Measurements from ENCODE around the gene OR1N1. TPM values are rescaled to one million over a fixed set of nuclear protein-coding genes. Genes with fewer than 3 reads are reported as not detected.

The OR1N1 gene, protein sequence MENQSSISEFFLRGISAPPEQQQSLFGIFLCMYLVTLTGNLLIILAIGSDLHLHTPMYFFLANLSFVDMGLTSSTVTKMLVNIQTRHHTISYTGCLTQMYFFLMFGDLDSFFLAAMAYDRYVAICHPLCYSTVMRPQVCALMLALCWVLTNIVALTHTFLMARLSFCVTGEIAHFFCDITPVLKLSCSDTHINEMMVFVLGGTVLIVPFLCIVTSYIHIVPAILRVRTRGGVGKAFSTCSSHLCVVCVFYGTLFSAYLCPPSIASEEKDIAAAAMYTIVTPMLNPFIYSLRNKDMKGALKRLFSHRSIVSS
- not detected for total RNA-seq

DNA sequence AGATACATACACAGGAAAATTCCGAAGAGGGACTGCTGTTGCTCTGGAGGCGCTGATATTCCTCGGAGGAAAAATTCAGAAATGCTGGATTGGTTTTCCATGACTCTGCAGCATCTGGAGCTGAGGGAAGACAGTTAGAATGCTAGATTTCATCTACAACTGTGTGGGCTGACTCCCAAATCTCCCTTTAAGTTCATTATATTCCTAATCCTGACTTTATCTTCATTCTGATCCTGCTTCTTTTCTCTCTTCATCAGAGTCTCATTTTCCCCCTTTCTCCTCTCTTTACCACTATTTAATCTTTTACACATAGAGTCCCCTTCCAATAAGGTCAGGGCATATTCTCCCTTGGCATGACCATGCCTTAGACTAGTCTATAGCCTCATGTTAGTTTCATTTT lies at the start of gene OR1N1:
Gene OR1N1, minus strand, starts transcription at position 101 of the 400 bp plus-strand sequence. Its CDS starts 0 bp downstream, at position 101.
- H3K9me3 ChIP-seq, result no peaks in the 10 kb centered on the region
- H3K36me3 ChIP-seq, result no peaks in the 10 kb centered on the region
- H3K27ac ChIP-seq, result no peak within 1 kb of the TSS
- TF ChIP-seq, protein P1, sequence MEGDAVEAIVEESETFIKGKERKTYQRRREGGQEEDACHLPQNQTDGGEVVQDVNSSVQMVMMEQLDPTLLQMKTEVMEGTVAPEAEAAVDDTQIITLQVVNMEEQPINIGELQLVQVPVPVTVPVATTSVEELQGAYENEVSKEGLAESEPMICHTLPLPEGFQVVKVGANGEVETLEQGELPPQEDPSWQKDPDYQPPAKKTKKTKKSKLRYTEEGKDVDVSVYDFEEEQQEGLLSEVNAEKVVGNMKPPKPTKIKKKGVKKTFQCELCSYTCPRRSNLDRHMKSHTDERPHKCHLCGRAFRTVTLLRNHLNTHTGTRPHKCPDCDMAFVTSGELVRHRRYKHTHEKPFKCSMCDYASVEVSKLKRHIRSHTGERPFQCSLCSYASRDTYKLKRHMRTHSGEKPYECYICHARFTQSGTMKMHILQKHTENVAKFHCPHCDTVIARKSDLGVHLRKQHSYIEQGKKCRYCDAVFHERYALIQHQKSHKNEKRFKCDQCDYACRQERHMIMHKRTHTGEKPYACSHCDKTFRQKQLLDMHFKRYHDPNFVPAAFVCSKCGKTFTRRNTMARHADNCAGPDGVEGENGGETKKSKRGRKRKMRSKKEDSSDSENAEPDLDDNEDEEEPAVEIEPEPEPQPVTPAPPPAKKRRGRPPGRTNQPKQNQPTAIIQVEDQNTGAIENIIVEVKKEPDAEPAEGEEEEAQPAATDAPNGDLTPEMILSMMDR (IDR thresholded peaks at IDR 0.05), result no peak
- DNase-seq (ENCODE audit: low spot score), result no peak
- H3K4me1 ChIP-seq, result no peaks in the 10 kb centered on the region
- no peaks in the 10 kb centered on the region for H3K27me3 ChIP-seq
- no peak within 1 kb of the TSS for H3K4me3 ChIP-seq

DNA sequence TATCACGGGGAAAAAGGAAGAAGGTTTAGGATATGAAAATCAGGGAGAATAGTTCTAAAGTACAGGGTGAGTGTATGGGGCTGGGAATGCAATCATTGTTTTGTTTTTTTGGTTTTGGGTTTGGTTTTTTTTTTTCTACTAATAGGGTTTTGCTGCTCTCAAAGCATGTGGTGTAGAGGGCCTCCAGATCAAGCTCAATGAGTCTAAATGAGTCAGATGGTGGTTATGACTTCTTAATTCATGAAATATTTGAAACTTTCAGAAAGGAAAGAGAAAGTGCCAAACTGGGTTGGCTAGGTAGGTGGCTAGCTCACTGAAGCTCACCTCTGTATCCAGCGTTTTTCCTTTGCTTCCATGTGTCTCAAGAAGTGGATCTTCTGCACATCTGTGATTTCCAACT lies 45.4 kb upstream of the OR1N1 start:
- Histone ChIP-seq H3K4me3 (no peak overlapping the region), H3K9me3 (peaks cover 0 to 7% of the 10 kb centered on the region in 2 donors), H3K27ac (no peak overlapping the region), H3K27me3 (no peaks in the 10 kb centered on the region), H3K4me1 (no peaks in the 10 kb centered on the region), H3K36me3 (no peaks in the 10 kb centered on the region)
- TF ChIP-seq, protein P1 (IDR thresholded peaks at IDR 0.05), result no peak
- no peak for DNase-seq (ENCODE audit: low spot score)

DNA sequence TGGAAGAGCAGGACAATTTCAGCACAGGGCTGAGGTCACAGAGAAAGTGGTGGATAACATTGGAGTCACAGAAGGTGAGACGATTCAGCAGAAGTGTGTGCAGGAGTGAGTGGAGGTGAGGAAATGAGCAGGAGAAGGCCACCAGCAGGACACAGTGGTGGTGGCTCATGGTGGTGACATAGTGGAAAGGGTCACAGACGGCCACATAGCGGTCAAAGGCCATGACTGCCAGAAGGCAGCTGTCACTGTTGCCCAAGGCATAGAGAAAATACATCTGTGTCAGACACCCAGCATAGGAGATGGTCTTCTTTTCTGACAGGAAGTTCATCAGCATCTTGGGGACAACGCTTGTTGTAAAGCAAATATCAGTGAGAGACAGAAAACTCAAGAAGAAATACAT lies 40.8 kb upstream of the OR1N1 start:
- TF ChIP-seq, protein P1 (IDR thresholded peaks at IDR 0.05), result no peak
- DNase-seq (ENCODE audit: low spot score), result no peak

DNA sequence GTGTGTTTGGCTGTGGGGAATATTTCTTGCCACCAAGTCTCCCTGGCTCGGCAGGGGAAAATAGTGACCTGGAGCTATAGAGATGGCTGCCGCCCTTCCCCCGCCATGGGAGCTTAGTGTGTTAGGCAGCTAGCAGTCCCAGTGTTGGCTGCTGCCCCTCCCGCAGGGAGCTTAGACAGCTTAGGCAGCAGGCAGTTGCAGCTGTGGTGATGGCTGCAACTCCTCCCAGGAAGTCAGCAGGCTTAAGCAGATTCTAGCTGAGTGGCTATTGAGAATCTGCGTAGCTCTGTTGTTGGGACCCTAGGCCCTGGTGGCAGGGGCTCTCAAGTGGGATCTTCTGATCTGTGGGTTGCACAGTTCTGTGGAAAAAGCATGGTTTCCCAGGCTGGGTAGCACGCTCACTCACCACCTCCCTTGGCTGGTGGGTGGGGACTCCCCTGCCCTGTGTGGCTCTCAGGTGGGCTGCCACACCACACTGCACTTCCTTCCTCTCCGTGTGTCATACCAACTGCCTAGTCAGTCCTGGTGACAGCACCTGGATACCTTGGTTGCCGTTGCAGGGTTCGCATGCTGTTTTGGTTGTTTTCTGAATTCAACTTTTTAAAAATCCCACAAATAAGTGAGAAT lies 35.2 kb upstream of the OR1N1 start:
- Histone ChIP-seq H3K27ac (no peak overlapping the region), H3K4me3 (no peak overlapping the region), H3K36me3 (no peaks in the 10 kb centered on the region), H3K4me1 (no peaks in the 10 kb centered on the region), H3K27me3 (no peaks in the 10 kb centered on the region), H3K9me3 (peaks cover 0 to 7% of the 10 kb centered on the region in 2 donors)
- DNase-seq (ENCODE audit: low spot score), result no peak
- TF ChIP-seq, protein P1 (IDR thresholded peaks at IDR 0.05), result no peak

More for the DNA sequence above, 40.8 kb upstream of the OR1N1 start:
- no peak overlapping the region for H3K4me3 ChIP-seq
- H3K27ac ChIP-seq, result no peak overlapping the region
- no peaks in the 10 kb centered on the region for H3K4me1 ChIP-seq
- no peaks in the 10 kb centered on the region for H3K27me3 ChIP-seq
- no peaks in the 10 kb centered on the region for H3K36me3 ChIP-seq
- peaks cover 0 to 7% of the 10 kb centered on the region in 2 donors for H3K9me3 ChIP-seq

DNA sequence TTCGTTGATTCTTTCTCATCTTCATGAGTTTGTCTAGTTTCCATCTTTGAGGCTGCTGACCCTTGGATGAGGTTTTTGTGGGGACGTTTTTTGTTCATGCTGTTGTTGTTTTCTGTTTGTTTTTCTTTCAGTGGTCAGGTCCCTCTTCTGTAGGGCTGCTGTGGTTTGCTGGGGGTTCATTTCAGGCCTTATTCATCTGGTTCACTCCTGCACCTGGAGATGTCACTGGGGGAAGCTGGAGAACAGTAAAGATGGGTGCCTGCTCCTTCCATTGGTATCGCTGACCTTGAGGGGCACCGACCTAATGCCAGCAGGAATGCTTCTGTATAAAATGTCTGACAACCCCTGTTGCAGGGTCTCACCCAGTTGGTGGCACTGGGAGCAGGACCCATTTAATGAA lies 34.4 kb upstream of the OR1N1 start:
- Histone ChIP-seq H3K4me3 (no peak overlapping the region), H3K9me3 (peaks cover 0 to 7% of the 10 kb centered on the region in 2 donors), H3K4me1 (no peaks in the 10 kb centered on the region), H3K27ac (no peak overlapping the region), H3K27me3 (no peaks in the 10 kb centered on the region), H3K36me3 (no peaks in the 10 kb centered on the region)
- TF ChIP-seq, protein P1 (IDR thresholded peaks at IDR 0.05), result no peak
- no peak for DNase-seq (ENCODE audit: low spot score)

All from right atrium auricular region (tissue), 2 donors.